GM23338 (cell line): ENCODE data around the gene MTMR1.

ENCODE experiments used
- CTCF ChIP-seq, 2 experiments: fragments of 200-600 bp in 1 of 2; sonication (generic) in 1 of 2; conservative IDR thresholded peaks; 2 replicates each; pipeline versions ENCODE4 v1.5.1 to v1.6.1; 2016 to 2017; ENCODE audit warnings: antibody characterized with exemption in 2 of 2, low read depth in 2 of 2, mild to moderate bottlenecking in 2 of 2, moderate library complexity in 1 of 2
- EZH2phosphoT487 ChIP-seq: fragments of 200-600 bp; sonication (generic); IDR thresholded peaks from one replicate; pipeline ENCODE4 v1.8.1; 2018; ENCODE audit warnings: antibody characterized with exemption; ENCODE audit not compliant: unreplicated experiment

GRCh38 chrX:150777328-150777992 is 84.3 kb downstream of the MTMR1 start:
- no peak for TF ChIP-seq EZH2phosphoT487
- no peak for TF ChIP-seq CTCF (conservative IDR thresholded peaks at IDR 0.05; ENCODE audit: low read depth in 2 of 2)
